Sigmoid colon (tissue), 7 donors: Measurements from ENCODE around the gene OTUD1. TPM values are rescaled to one million over a fixed set of nuclear protein-coding genes. Genes with fewer than 3 reads are reported as not detected.

Experiments used
- DNase-seq: peaks from one replicate; pipeline ENCODE4 v3.0.0-alpha.2; 2019
- H3K27ac ChIP-seq, 4 donors: fragments of 200-600 bp; sonication (generic); one replicate each; pipeline ENCODE4 v1.5.1; 2016 to 2019; ENCODE audit warnings: mild to moderate bottlenecking in 1 of 4
- H3K27me3 ChIP-seq, 3 donors: fragments of 200-600 bp; sonication (generic); one replicate each; pipeline ENCODE4 v1.5.1; 2019; ENCODE audit warnings: mild to moderate bottlenecking in 1 of 3
- H3K36me3 ChIP-seq, 4 donors: fragments of 200-600 bp; sonication (generic); one replicate each; pipeline ENCODE4 v1.5.1; 2016 to 2019
- H3K4me1 ChIP-seq, 4 donors: fragments of 200-600 bp; sonication (generic); one replicate each; pipeline ENCODE4 v1.5.1; 2017 to 2019
- H3K4me3 ChIP-seq, 4 donors: fragments of 200-600 bp; sonication (generic); one replicate each; pipeline ENCODE4 v1.5.1; 2017 to 2019; ENCODE audit warnings: mild to moderate bottlenecking in 2 of 4, moderate library complexity in 1 of 4
- H3K9me3 ChIP-seq, 4 donors: fragments of 200-600 bp in 3 of 4; sonication (generic) in 3 of 4; one replicate each; pipeline versions ENCODE4 v1.5.1 to v1.6.1; 2013 to 2019
- CTCF ChIP-seq, 4 experiments: fragments of 450-650 bp in 3 of 4; fragments of 200-600 bp in 1 of 4; IDR thresholded peaks; one replicate each; pipeline ENCODE4 v1.5.1; 2016 to 2019; ENCODE audit warnings: antibody characterized with exemption in 4 of 4, mild to moderate bottlenecking in 3 of 4, moderate library complexity in 2 of 4
- EP300 ChIP-seq, 4 donors: sonication (generic); formaldehyde crosslinking; IDR thresholded peaks; one replicate each; pipeline ENCODE4 v1.6.1; 2017; ENCODE audit warnings: antibody characterized with exemption in 4 of 4
- POLR2A ChIP-seq, 2 donors: fragments of 450-650 bp; IDR thresholded peaks; one replicate each; pipeline ENCODE4 v1.6.1; 2016; ENCODE audit warnings: antibody characterized with exemption in 2 of 2, mild to moderate bottlenecking in 2 of 2, moderate library complexity in 2 of 2
- POLR2AphosphoS5 ChIP-seq, 4 donors: sonication (generic); formaldehyde crosslinking; IDR thresholded peaks; one replicate each; pipeline ENCODE4 v1.6.1; 2017; ENCODE audit warnings: antibody characterized with exemption in 4 of 4
- WGBS, 2 donors: extraction: QIAGEN DNeasy Blood & Tissue Kit; methylation state at CpG; one replicate each; pipeline ENCODE4 v1.1.7; 2013; 5-methylcytosine and 5-hydroxymethylcytosine counted together
- intact Hi-C: fragments of 100-400 bp; cut with DNase I; formaldehyde crosslinking; loops from one replicate; pipeline ENCODE4 v1.15.1; 2023
- polyA plus RNA-seq, 3 donors: library from polyadenylated mRNA; stranded (reverse); fragments of 200-250 nt; gene quantifications; one replicate each; pipeline ENCODE4 v1.2.3, GENCODE V29; 2013
- small RNA-seq, 3 donors: library from RNA; depleted of rRNA; stranded (forward); fragments of <200 nt; gene quantifications; one replicate each; pipeline ENCODE3, GENCODE V24; 2016
- total RNA-seq, 4 donors: library from RNA; depleted of rRNA; stranded (reverse); fragments of >200 nt; gene quantifications; one replicate each; pipeline ENCODE4 v1.1.0, GENCODE V29; 2016
- donor health status: healthy with polysubstance abuse.
- donor health status: Bipolar disorder and iron deficiency.
- donor health status: healthy.

OTUD1 gene
- total and polyA plus RNA-seq, 7 donors: 6.7 to 19.2 (median 13.2) TPM

DNA sequence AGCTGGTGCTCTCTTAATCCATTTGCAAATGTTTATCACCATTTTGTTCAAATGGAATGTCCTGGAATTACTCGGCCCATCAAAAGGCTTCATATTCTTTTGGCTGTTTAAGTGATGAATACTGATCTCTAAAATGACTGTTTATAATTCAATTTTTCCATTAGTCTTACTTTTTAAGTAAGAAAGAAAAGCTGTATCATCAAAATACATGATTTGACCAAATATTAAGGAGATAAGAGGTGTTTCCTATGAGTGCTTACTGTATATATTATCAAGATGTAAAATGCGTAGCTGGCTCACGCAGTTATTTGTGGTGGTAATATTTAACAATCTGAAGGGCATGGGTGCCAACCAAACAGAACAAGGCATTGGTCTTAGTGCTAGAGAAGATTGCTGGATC is 51.2 kb downstream of the OTUD1 start:
- Histone ChIP-seq H3K36me3 (no peaks in the 10 kb centered on the region), H3K4me1 (no peaks in the 10 kb centered on the region), H3K4me3 (no peak overlapping the region), H3K9me3 (no peaks in the 10 kb centered on the region), H3K27me3 (no peaks in the 10 kb centered on the region), H3K27ac (no peak overlapping the region)
- TF ChIP-seq POLR2A (IDR thresholded peaks at IDR 0.05): no peak
- TF ChIP-seq POLR2AphosphoS5 (IDR thresholded peaks at IDR 0.05): no peak
- no peak for TF ChIP-seq EP300 (IDR thresholded peaks at IDR 0.05)
- no peak for TF ChIP-seq CTCF (IDR thresholded peaks at IDR 0.05)
- WGBS, 2 donors: 84 to 89% methylated on average over 3 of the region's 3 CpGs
- intact Hi-C loops: no loop called here
- no peak for DNase-seq

Small RNA genes lying within 50 kb of the gene (small RNA-seq; reads per million reads assigned to genes)
- 0 reads per million in 3 donors for gene MIR1254-2

Other genes with a start within 250 kb of the OTUD1 start
- gene PTF1A, start 246.8 kb upstream of the OTUD1 start, total RNA-seq: not detected
- gene PTF1A, start 246.8 kb upstream of the OTUD1 start, polyA plus RNA-seq: not detected
- not detected for gene C10orf67, start 94.3 kb upstream of the OTUD1 start, total RNA-seq
- under 1 TPM in 1 of 3 donors, not detected in 2; 0.04 TPM for gene C10orf67, start 94.3 kb upstream of the OTUD1 start, polyA plus RNA-seq